ENCODE results near the gene CADPS2.

DNA sequence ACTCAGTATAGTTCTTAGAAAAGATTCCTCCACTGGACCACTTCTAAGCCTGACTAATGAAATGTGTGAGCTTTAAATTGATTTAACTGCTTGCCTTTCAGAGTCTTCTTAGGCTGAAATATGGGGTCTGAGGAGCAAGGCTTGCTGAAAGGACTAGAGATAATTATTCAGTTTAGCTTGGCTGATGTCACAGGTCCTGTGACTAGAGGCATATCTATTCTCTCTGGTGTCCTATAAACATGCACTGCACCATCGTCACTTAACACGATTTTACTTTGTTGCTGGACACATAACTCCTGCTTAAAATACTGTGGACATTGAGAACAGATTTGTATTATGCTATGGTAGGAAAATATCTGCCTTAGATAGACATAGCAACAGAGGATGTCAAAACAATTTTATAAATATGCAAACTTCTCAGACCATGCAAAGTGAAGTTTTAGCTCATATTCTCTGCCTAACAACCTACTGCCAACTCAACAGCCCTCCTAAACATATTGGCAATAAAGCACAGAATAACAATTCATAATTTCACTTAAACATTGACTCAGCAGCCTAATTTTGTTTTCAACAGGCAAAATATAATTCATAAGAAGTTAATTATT is 267.6 kb downstream of the CADPS2 start:
- TF ChIP-seq, protein P1, sequence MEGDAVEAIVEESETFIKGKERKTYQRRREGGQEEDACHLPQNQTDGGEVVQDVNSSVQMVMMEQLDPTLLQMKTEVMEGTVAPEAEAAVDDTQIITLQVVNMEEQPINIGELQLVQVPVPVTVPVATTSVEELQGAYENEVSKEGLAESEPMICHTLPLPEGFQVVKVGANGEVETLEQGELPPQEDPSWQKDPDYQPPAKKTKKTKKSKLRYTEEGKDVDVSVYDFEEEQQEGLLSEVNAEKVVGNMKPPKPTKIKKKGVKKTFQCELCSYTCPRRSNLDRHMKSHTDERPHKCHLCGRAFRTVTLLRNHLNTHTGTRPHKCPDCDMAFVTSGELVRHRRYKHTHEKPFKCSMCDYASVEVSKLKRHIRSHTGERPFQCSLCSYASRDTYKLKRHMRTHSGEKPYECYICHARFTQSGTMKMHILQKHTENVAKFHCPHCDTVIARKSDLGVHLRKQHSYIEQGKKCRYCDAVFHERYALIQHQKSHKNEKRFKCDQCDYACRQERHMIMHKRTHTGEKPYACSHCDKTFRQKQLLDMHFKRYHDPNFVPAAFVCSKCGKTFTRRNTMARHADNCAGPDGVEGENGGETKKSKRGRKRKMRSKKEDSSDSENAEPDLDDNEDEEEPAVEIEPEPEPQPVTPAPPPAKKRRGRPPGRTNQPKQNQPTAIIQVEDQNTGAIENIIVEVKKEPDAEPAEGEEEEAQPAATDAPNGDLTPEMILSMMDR (conservative IDR thresholded peaks at IDR 0.05; ENCODE audit: low read depth, low read length), result no peak
- TF ChIP-seq POLR2A (IDR thresholded peaks at IDR 0.05; ENCODE audit: low read depth, low read length) (no peak), CEBPB (IDR thresholded peaks at IDR 0.05; ENCODE audit: low read depth, low read length) (no peak)
